Measurements from ENCODE around the gene CIZ1. TPM values are rescaled to one million over a fixed set of nuclear protein-coding genes. Genes with fewer than 3 reads are reported as not detected.

The CIZ1 gene
- total and polyA plus RNA-seq, 9 of the 15 experiments (the other 6 are each of a cell fraction or from before 2014, with no cell fraction given), result 6.6 to 329 (median 87.8) TPM

- TF ChIP-seq ZMIZ1 (IDR thresholded peaks at IDR 0.05; ENCODE audit: low read depth in 2 of 2, low read length in 2 of 2) (peak in 1 of 2 experiments; percentile 55; a peak in 1 of 4 replicates), TOE1 (IDR thresholded peaks at IDR 0.05; ENCODE audit: borderline replicate concordance) (peak; percentile 52; the same call in 1 of the 2 replicates), TOE1 (CRISPR knock-in tag; IDR thresholded peaks at IDR 0.05; ENCODE audit: borderline replicate concordance, low read depth) (no peak), ASH1L (IDR thresholded peaks at IDR 0.05; ENCODE audit: borderline replicate concordance, low read depth, partially characterized antibody) (no peak), TCF3 (CRISPR knock-in tag; IDR thresholded peaks at IDR 0.05) (peak; percentile 52), EP300 (IDR thresholded peaks at IDR 0.05; ENCODE audit: low read length) (peak; percentile 21; the same call in 1 of the 2 replicates), TARDBP (IDR thresholded peaks at IDR 0.05) (no peak), ILK (tag; IDR thresholded peaks at IDR 0.05; ENCODE audit: borderline replicate concordance, low read depth) (no peak), CEBPB (tag; IDR thresholded peaks at IDR 0.05) (no peak), CGGBP1 (CRISPR knock-in tag; IDR thresholded peaks at IDR 0.05) (no peak), NFXL1 (CRISPR knock-in tag; IDR thresholded peaks at IDR 0.05) (no peak), ATF2 (CRISPR knock-in tag; IDR thresholded peaks at IDR 0.05) (no peak), HDAC1 (IDR thresholded peaks at IDR 0.05) (0 out of 4 replicates have a peak, but pooled peaks of 1 of the 2 experiments have one; percentile 17), SIRT6 (IDR thresholded peaks at IDR 0.05; ENCODE audit: low read depth, low read length) (no peak)
Observed at GRCh38 chr9:128117613-128118471, 73.5 kb downstream of the CIZ1 start (continued).

All from K562 (cell line).